Measurements from ENCODE around the gene PIF1.

GRCh38 chr15:64836023-64836536, 10.6 kb upstream of the PIF1 start:
- TF ChIP-seq CTCF (IDR thresholded peaks at IDR 0.05; ENCODE audit: low read depth, low read length, poor library complexity, severe bottlenecking) = peak; percentile 49
- no peak for TF ChIP-seq EZH2phosphoT487 (IDR thresholded peaks at IDR 0.05; ENCODE audit: borderline replicate concordance, low read length)
